HG03520 (cell line): ENCODE measurements around the gene TRIM65.

Source experiments
- ATAC-seq: cut with Tn5 transposase; IDR thresholded peaks from one replicate; pipeline ENCODE4 v1.9.1; 2021; ENCODE audit warnings: mild to moderate bottlenecking, moderate library complexity; ENCODE audit not compliant: unreplicated experiment

The TRIM65 gene

DNA sequence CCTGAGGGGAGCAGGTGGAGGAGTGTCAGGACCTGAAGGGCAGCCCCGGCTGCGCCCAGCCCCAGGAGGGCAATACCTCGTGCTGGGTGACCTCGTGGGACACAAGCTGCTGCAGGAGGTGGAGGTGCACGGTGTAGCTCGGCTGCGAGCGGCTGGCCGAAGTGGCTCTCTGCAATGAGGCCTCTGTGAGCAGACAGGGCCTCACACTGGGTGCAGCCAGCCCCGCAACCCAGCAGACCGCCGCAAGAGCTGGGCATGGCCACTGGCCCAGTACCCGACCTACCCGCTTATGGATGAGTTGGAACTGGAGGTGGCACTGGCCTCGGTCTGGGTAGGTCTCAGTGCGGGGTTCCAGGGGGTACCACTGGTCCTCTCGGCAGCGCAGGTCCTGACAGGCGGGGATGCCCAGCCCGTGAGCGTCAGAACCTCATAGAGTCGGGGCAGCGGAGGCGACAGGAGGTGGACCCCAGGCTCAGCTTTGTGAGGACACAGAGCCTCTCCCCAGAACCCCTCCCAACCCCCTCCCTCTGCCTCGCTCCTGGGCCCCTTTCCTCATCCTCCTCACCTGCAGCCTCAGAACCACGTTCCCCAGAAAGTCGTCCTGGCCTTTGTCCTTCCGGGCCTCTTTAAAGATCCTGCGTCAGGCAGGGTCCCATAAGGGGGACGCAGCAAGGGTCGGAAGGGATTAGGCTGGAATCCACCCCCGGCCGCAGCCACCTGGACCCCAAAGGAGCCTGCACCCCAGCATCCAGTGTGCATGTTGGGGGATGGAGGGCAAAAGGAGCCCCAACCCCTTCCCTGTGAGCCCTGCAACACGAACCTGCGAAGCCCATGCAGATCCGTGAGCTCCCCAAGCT, 56.6 kb downstream of the TRIM65 start:
- no peak for ATAC-seq
